Measurements from ENCODE around the gene UBE2D2.
A peak's percentile ranks its signal among the peaks of the same experiment; 100 is the strongest.
"Not testable (repeated sequence)": the region's sequence is repeated elsewhere in the genome, so short reads cannot be mapped to it uniquely, and the experiment has no call there.

The UBE2D2 gene

DNA sequence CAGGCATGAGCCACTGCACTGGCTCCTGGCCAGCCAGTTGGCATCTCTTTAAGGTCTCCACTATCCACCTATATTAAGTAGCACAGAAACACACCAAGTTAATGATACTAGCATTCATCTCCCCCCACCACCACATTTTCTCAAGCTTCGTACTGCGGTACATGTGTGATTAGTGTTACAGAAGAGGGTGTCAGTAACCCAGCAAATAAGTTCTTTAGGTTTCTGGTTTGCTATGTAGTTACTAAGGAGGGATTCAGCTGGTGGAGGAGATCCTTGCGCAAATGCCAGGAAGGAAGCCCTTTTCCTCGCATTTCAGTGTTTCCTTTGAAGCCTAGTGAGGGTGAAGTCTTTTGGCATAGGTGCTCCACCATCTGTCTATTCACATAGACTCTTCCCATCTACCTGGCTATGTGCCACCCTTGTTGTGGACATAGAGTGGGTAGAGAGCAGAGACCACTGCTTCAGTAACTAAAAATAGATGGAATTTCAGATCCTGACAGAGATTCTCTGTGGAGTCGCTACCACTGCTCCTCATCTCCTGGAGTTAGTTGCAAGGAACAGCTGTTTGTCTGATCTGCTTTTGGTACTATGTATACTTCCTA is 16.7 kb downstream of the UBE2D2 start:
- FAIRE-seq (no peak), DNase-seq (ENCODE audit: insufficient read length, low spot score) (no peak)
- TF ChIP-seq TAF1 (IDR thresholded peaks at IDR 0.05; ENCODE audit: low read depth, low read length) (no peak), POLR2A (IDR thresholded peaks at IDR 0.05; ENCODE audit: low read depth, low read length) (peak; percentile 26; the same call in 1 of the 2 replicates), SPI1 (IDR thresholded peaks at IDR 0.05; ENCODE audit: low read depth, low read length) (no peak), PAX5 (IDR thresholded peaks at IDR 0.05; ENCODE audit: insufficient read depth, low read length, severe bottlenecking) (no peak), POLR2AphosphoS5 (IDR thresholded peaks at IDR 0.05; ENCODE audit: low read depth, low read length) (0 out of 2 replicates have a peak, but pooled peaks have one; percentile 4)

DNA sequence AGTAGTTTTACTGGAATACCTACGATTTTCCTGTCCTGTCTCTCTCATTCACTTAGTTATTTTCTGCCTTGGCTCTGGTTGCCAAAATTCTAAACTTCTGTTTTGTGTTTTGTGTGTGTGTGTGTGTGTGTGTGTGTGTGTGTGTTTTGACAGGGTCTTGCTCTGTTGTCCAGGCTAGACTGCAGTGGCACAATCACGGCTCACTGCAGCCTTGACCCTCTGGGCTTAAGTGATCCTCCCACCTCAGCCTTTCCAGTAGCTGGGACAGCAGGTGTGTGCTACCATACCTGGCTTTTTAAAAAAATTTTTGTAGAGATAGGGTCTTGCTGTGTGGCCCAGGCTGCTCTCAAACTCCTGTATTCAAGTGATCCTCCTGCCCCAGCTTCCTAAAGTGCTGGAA is 17.2 kb downstream of the UBE2D2 start:
- DNase-seq (ENCODE audit: insufficient read length, low spot score) (no peak), FAIRE-seq (no peak)
- TF ChIP-seq PAX5 (IDR thresholded peaks at IDR 0.05; ENCODE audit: insufficient read depth, low read length, severe bottlenecking) (no peak), SPI1 (IDR thresholded peaks at IDR 0.05; ENCODE audit: low read depth, low read length) (no peak), POLR2AphosphoS5 (IDR thresholded peaks at IDR 0.05; ENCODE audit: low read depth, low read length) (0 out of 2 replicates have a peak, but pooled peaks have one; percentile 1), TAF1 (IDR thresholded peaks at IDR 0.05; ENCODE audit: low read depth, low read length) (no peak), POU2F2 (IDR thresholded peaks at IDR 0.05; ENCODE audit: low read depth, low read length) (no peak), POLR2A (IDR thresholded peaks at IDR 0.05; ENCODE audit: low read depth, low read length) (no peak)

DNA sequence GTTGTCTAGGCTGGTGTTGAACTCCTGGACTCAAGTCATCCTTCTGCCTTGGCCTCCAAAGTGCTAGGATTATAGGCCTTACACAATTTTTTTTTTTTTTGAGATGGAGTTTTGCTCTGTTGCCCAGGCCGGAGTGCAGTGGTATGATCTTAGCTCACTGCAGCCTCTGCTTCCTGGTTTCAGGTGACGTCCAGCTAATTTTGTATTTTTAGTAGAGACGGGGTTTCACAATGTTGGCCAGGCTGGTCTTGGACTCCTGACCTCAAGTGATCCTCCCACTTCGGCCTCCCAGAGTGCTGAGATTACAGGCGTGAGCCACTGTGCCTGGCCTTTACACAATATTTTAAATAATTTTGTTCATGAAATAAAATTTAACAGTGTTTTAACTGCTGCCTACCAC is 21.0 kb downstream of the UBE2D2 start:
- FAIRE-seq; DNase-seq (ENCODE audit: insufficient read length, low spot score): not testable (repeated sequence)

GRCh38 chr5:139584137-139584536 is 23.0 kb downstream of the UBE2D2 start:
- FAIRE-seq: peak; percentile 48
- no peak for DNase-seq (ENCODE audit: insufficient read length, low spot score)
- TF ChIP-seq PAX5 (IDR thresholded peaks at IDR 0.05; ENCODE audit: insufficient read depth, low read length, severe bottlenecking) (no peak), TAF1 (IDR thresholded peaks at IDR 0.05; ENCODE audit: low read depth, low read length) (no peak), SPI1 (IDR thresholded peaks at IDR 0.05; ENCODE audit: low read depth, low read length) (no peak), POLR2AphosphoS5 (IDR thresholded peaks at IDR 0.05; ENCODE audit: low read depth, low read length) (no peak), POLR2A (IDR thresholded peaks at IDR 0.05; ENCODE audit: low read depth, low read length) (no peak), POU2F2 (IDR thresholded peaks at IDR 0.05; ENCODE audit: low read depth, low read length) (no peak)

DNA sequence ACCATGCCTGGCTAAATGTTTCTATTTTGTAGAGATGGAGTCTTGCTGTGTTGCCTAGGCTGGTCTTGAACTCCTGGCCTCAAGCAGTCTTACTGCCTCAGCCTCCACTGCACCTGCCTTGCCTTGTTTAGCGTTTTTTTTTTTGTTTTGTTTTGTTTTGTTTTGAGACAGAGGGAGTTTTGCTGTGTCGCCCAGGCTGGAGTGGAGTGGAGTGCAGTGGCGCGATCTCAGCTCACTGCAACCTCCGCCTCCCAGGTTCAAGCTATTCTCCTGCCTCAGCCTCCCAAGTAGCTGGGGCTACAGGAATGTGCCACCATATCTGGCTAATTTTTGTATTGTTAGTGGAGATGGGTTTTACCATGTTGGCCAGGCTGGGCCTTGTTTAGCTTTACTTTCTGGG is 27.0 kb downstream of the UBE2D2 start:
- DNase-seq (ENCODE audit: insufficient read length, low spot score); FAIRE-seq: not testable (repeated sequence)

DNA sequence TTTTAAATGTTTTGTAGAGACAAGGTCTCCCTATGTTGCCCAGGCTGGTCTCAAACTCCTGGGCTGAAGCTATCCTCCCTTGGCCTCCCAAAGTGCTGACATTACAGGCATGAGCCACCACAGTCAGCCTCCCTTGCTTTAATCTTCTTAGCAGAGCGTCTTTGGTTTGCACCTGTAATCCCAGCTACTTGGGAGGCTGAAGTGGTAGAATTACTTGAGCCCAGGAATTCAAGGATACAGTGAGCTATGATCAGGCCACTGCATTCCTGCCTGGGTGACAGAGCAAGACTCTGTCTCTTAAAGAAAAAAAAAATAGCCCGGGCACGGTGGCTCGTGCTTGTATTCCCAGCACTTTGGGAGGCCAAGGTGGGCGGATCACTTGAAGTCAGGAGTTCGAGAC is 27.8 kb downstream of the UBE2D2 start:
- DNase-seq (ENCODE audit: insufficient read length, low spot score) (no peak), FAIRE-seq (no peak)
- no peak for TF ChIP-seq SPI1 (IDR thresholded peaks at IDR 0.05; ENCODE audit: low read depth, low read length)
- no peak for TF ChIP-seq POU2F2 (IDR thresholded peaks at IDR 0.05; ENCODE audit: low read depth, low read length)
- TF ChIP-seq POLR2AphosphoS5 (IDR thresholded peaks at IDR 0.05; ENCODE audit: low read depth, low read length): no peak
- TF ChIP-seq PAX5 (IDR thresholded peaks at IDR 0.05; ENCODE audit: insufficient read depth, low read length, severe bottlenecking): no peak
- no peak for TF ChIP-seq TAF1 (IDR thresholded peaks at IDR 0.05; ENCODE audit: low read depth, low read length)
- TF ChIP-seq POLR2A (IDR thresholded peaks at IDR 0.05; ENCODE audit: low read depth, low read length): no peak

- TF ChIP-seq SPI1 (IDR thresholded peaks at IDR 0.05; ENCODE audit: low read depth, low read length) (no peak), PAX5 (IDR thresholded peaks at IDR 0.05; ENCODE audit: insufficient read depth, low read length, severe bottlenecking) (no peak), POLR2AphosphoS5 (IDR thresholded peaks at IDR 0.05; ENCODE audit: low read depth, low read length) (no peak), TAF1 (IDR thresholded peaks at IDR 0.05; ENCODE audit: low read depth, low read length) (no peak), POU2F2 (IDR thresholded peaks at IDR 0.05; ENCODE audit: low read depth, low read length) (no peak), POLR2A (IDR thresholded peaks at IDR 0.05; ENCODE audit: low read depth, low read length) (no peak)
- no peak for DNase-seq (ENCODE audit: insufficient read length, low spot score)
- FAIRE-seq: no peak
Measured at GRCh38 chr5:139592289-139592688, 31.1 kb downstream of the UBE2D2 start.

GRCh38 chr5:139593076-139593475 is 31.9 kb downstream of the UBE2D2 start:
- not testable (repeated sequence) for FAIRE-seq; DNase-seq (ENCODE audit: insufficient read length, low spot score)

DNA sequence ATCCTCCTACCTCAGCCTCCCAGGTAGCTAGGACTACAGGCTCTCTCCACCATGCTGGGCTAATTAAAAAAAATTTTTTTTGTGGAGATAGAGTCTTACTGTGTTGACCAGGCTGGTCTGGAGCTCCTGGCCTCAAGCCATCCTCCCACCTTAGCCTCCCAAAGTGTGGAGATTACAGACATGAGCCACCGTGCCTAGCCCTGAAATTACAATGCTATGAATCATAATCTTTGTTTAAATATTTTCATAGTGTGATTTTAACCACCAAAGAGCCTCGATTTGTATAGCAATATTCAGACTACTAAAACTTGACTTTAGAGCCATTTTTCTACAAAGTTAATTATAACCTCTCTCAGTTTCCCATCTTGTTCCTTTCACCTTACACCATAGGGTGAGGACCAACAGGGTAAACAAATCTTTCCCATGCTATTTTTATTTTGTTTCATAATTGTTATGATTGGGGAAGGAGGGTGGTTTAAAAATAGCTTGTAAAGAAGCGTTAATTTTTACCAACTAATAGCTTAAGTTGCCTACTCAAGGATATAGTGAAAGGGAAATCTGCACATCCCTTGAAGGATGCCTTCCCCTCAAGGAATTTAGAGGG is 32.7 kb downstream of the UBE2D2 start:
- DNase-seq (ENCODE audit: insufficient read length, low spot score): no peak
- no peak for FAIRE-seq
- no peak for TF ChIP-seq PAX5 (IDR thresholded peaks at IDR 0.05; ENCODE audit: insufficient read depth, low read length, severe bottlenecking)
- TF ChIP-seq POU2F2 (IDR thresholded peaks at IDR 0.05; ENCODE audit: low read depth, low read length): no peak
- TF ChIP-seq TAF1 (IDR thresholded peaks at IDR 0.05; ENCODE audit: low read depth, low read length): no peak
- no peak for TF ChIP-seq POLR2A (IDR thresholded peaks at IDR 0.05; ENCODE audit: low read depth, low read length)
- no peak for TF ChIP-seq SPI1 (IDR thresholded peaks at IDR 0.05; ENCODE audit: low read depth, low read length)
- no peak for TF ChIP-seq POLR2AphosphoS5 (IDR thresholded peaks at IDR 0.05; ENCODE audit: low read depth, low read length)

DNA sequence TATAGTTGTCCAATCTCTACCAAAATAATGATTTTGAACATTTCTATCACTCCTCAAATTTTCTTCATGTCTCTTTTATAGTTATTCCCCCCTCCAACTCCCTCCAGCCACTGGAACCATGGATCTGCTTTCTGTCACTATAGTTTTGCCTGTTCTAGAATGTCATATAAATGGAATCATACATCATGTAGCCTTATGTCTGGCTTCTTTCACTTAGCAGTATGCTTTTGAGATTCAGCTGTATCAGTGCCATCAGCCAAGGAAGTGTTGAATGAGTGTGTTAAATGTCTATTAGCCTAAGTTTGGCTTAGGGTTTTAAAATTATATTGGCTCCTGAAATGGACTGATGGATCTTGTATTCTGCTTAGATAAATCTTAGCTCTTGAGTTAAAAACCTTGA is 36.0 kb downstream of the UBE2D2 start:
- FAIRE-seq (peak; percentile 71), DNase-seq (ENCODE audit: insufficient read length, low spot score) (no peak)
- TF ChIP-seq TAF1 (IDR thresholded peaks at IDR 0.05; ENCODE audit: low read depth, low read length) (no peak), PAX5 (IDR thresholded peaks at IDR 0.05; ENCODE audit: insufficient read depth, low read length, severe bottlenecking) (no peak), SPI1 (IDR thresholded peaks at IDR 0.05; ENCODE audit: low read depth, low read length) (no peak), POU2F2 (IDR thresholded peaks at IDR 0.05; ENCODE audit: low read depth, low read length) (no peak), POLR2AphosphoS5 (IDR thresholded peaks at IDR 0.05; ENCODE audit: low read depth, low read length) (no peak), POLR2A (IDR thresholded peaks at IDR 0.05; ENCODE audit: low read depth, low read length) (no peak)

GRCh38 chr5:139598601-139598965 is 37.4 kb downstream of the UBE2D2 start:
- FAIRE-seq; DNase-seq (ENCODE audit: insufficient read length, low spot score): not testable (repeated sequence)

Measured in GM12891 (cell line).